ENCODE results near the gene ZNF608. TPM values are rescaled to one million over a fixed set of nuclear protein-coding genes. Genes with fewer than 3 reads are reported as not detected.

The ZNF608 gene
- total RNA-seq, 1 experiment from 2014 or later, result 5.6 TPM

GRCh38 chr5:124764992-124765611 lies 18.7 kb upstream of the ZNF608 start:
- CTCF ChIA-PET, result no interaction called here
- POLR2A ChIA-PET, result interaction anchor here (2.1 kb wide), 1 partner anchor 17 kb away, joined by 6 read pairs; no protein-coding TSS in a partner anchor
- H3K9me2 ChIP-seq (ENCODE audit: insufficient read depth), result no peaks in the 10 kb centered on the region
- no peaks in the 10 kb centered on the region for H3K9me3 ChIP-seq (ENCODE audit: control insufficient read depth in 1 of 2, insufficient read depth in 1 of 2, low read depth in 1 of 2, low read length in 2 of 2)
- no peaks in the 10 kb centered on the region for H3K79me2 ChIP-seq (ENCODE audit: insufficient read depth, low read length)
- no peaks in the 10 kb centered on the region for H4K20me1 ChIP-seq (ENCODE audit: insufficient read depth)
- no peaks in the 10 kb centered on the region for H3K27me3 ChIP-seq (ENCODE audit: insufficient read depth, low read length)
- no peak overlapping the region for H3K4me3 ChIP-seq (replicated peaks in 1 of 2; ENCODE audit: low read depth in 1 of 2, low read length in 2 of 2)
- intact Hi-C loops (cut with micrococcal nuclease), result no loop called here
- RAD21 ChIA-PET (ENCODE audit: low non-redundant PET in 1 of 2, low total read pairs in 2 of 2, uncharacterized antibody in 2 of 2, unreplicated experiment in 2 of 2), result no interaction called here
- no peak for DNase-seq (ENCODE audit: low read depth, low spot score)
- H2AFZ ChIP-seq (ENCODE audit: low read depth, low read length, poor library complexity, severe bottlenecking), result no peak overlapping the region
- TF ChIP-seq SP1 (IDR thresholded peaks at IDR 0.05; ENCODE audit: low read depth) (no peak), CBX3 (IDR thresholded peaks at IDR 0.05; ENCODE audit: low read depth) (no peak), TCF7L2 (IDR thresholded peaks at IDR 0.05; ENCODE audit: borderline replicate concordance, extremely low read depth, insufficient read depth, insufficient read length) (no peak), CTCF (IDR thresholded peaks at IDR 0.05 in 2 of 3, conservative IDR thresholded peaks at IDR 0.05 in 1 of 3; ENCODE audit: borderline replicate concordance in 1 of 3, insufficient read depth in 1 of 3, low read depth in 2 of 3, low read length in 2 of 3) (no peak), SRF (IDR thresholded peaks at IDR 0.05; ENCODE audit: low read depth) (no peak), RAD21 (IDR thresholded peaks at IDR 0.05; ENCODE audit: low read depth) (no peak), EZH2 (IDR thresholded peaks at IDR 0.05) (no peak), YY1 (IDR thresholded peaks at IDR 0.05; ENCODE audit: extremely low read depth, insufficient replicate concordance, low read depth, low read length) (no peak), ZBTB33 (IDR thresholded peaks at IDR 0.05; ENCODE audit: extremely low read depth, insufficient replicate concordance, low read length) (no peak), ELF1 (IDR thresholded peaks at IDR 0.05; ENCODE audit: borderline replicate concordance, low read depth) (no peak)
- no peak overlapping the region for H3K9ac ChIP-seq (ENCODE audit: low read length)
- H3K4me1 ChIP-seq (ENCODE audit: control insufficient read depth in 1 of 2, insufficient read depth in 2 of 2, low read length in 2 of 2), result no peaks in the 10 kb centered on the region
- H3K4me2 ChIP-seq (ENCODE audit: low read length), result no peak overlapping the region
- no peak for ATAC-seq
- no peaks in the 10 kb centered on the region for H3K36me3 ChIP-seq (ENCODE audit: control insufficient read depth in 1 of 2, insufficient read depth in 2 of 2, low read length in 2 of 2)
- no TSS peak for BruUV-seq (replicated peaks)
- H3K27ac ChIP-seq (ENCODE audit: low read depth, low read length), result no peak overlapping the region

All from HCT116 (cell line).